ENCODE data around the gene MYF6. TPM values are rescaled to one million over a fixed set of nuclear protein-coding genes. Genes with fewer than 3 reads are reported as not detected.

Gene MYF6
- total RNA-seq, 2 experiments from 2014 or later, result not detected

DNA sequence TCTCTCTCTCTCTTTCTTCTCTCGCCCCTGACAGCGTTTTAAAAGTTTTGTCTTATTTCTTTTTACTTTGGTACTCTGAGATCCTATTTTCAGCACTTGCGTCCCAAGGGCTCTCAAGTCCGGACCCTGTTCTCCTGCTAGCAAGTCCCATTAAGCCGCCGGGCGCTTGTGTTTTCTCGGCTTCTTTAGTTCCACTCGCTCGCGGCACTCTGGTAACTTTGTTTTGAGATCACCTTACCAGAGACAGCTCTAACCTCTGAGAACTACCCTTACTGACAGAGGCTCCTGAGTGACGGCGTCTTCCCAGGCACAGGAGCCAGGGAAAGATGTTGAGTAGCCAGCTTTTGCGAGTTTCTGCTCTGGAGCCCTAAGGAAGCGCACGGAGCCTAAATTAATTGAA is 6.6 kb downstream of the MYF6 start:
- Histone ChIP-seq H4K20me1 (ENCODE audit: insufficient read depth, low read length) (no peaks in the 10 kb centered on the region), H3K4me2 (ENCODE audit: low read length) (no peak overlapping the region), H3K9me2 (ENCODE audit: insufficient read depth, low read length) (no peaks in the 10 kb centered on the region), H3K27ac (ENCODE audit: low read depth, low read length, poor library complexity, severe bottlenecking) (no peak overlapping the region), H3K36me3 (ENCODE audit: insufficient read depth, low read length) (no peaks in the 10 kb centered on the region), H3K4me1 (ENCODE audit: insufficient read depth, low read length, poor library complexity, severe bottlenecking) (no peaks in the 10 kb centered on the region), H3K9me3 (ENCODE audit: low read length) (no peaks in the 10 kb centered on the region), H3K4me3 (ENCODE audit: low read depth, low read length, poor library complexity, severe bottlenecking) (no peak overlapping the region), H2AFZ (ENCODE audit: low read length) (no peak overlapping the region), H3K79me2 (ENCODE audit: insufficient read depth, low read depth, low read length) (no peaks in the 10 kb centered on the region)
- TF ChIP-seq EZH2phosphoT487 (IDR thresholded peaks at IDR 0.05; ENCODE audit: borderline replicate concordance, low read depth, low read length), result no peak
- TF ChIP-seq, protein P1, sequence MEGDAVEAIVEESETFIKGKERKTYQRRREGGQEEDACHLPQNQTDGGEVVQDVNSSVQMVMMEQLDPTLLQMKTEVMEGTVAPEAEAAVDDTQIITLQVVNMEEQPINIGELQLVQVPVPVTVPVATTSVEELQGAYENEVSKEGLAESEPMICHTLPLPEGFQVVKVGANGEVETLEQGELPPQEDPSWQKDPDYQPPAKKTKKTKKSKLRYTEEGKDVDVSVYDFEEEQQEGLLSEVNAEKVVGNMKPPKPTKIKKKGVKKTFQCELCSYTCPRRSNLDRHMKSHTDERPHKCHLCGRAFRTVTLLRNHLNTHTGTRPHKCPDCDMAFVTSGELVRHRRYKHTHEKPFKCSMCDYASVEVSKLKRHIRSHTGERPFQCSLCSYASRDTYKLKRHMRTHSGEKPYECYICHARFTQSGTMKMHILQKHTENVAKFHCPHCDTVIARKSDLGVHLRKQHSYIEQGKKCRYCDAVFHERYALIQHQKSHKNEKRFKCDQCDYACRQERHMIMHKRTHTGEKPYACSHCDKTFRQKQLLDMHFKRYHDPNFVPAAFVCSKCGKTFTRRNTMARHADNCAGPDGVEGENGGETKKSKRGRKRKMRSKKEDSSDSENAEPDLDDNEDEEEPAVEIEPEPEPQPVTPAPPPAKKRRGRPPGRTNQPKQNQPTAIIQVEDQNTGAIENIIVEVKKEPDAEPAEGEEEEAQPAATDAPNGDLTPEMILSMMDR (conservative IDR thresholded peaks at IDR 0.05; ENCODE audit: low read length), result no peak
- no TSS peak for BruUV-seq (replicated peaks)
- POLR2A ChIA-PET, result no interaction called here
- intact Hi-C loops (cut with micrococcal nuclease; ENCODE audit: unreplicated experiment), result no loop called here
- CTCF ChIA-PET (ENCODE audit: unreplicated experiment), result no interaction called here
- no peak for DNase-seq (ENCODE audit: low spot score)

DNA sequence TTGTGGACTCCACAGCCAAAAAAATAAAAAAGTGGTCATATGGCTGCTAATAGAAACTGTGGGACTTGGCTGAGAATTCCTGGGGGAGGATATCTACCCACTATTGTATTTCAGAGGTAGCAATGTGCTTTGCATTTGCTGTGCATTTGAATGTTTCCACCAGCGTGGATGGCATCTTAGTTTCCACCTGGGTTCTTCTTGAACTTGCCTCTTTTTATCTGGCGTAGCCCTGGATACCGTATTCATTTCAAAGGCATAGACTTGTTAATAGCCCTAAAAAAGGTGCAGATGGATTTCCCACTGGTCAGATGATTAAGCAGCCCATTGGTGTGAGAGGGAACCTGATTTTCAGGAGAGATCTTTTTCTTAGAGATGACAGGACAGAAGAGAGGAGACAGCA is 7.4 kb downstream of the MYF6 start:
- no peaks in the 10 kb centered on the region for H3K36me3 ChIP-seq (ENCODE audit: insufficient read depth, low read length)
- no peaks in the 10 kb centered on the region for H3K4me1 ChIP-seq (ENCODE audit: insufficient read depth, low read length, poor library complexity, severe bottlenecking)
- H3K4me2 ChIP-seq (ENCODE audit: low read length), result no peak overlapping the region
- ChIA-PET POLR2A (no interaction called here), CTCF (ENCODE audit: unreplicated experiment) (no interaction called here)
- no peak overlapping the region for H2AFZ ChIP-seq (ENCODE audit: low read length)
- H3K9me2 ChIP-seq (ENCODE audit: insufficient read depth, low read length), result no peaks in the 10 kb centered on the region
- no peaks in the 10 kb centered on the region for H3K9me3 ChIP-seq (ENCODE audit: low read length)
- intact Hi-C loops (cut with micrococcal nuclease; ENCODE audit: unreplicated experiment), result no loop called here
- H3K27ac ChIP-seq (ENCODE audit: low read depth, low read length, poor library complexity, severe bottlenecking), result no peak overlapping the region
- H3K4me3 ChIP-seq (ENCODE audit: low read depth, low read length, poor library complexity, severe bottlenecking), result no peak overlapping the region
- no peak for DNase-seq (ENCODE audit: low spot score)
- H4K20me1 ChIP-seq (ENCODE audit: insufficient read depth, low read length), result no peaks in the 10 kb centered on the region; the same call in 1 of the 2 replicates
- no TSS peak for BruUV-seq (replicated peaks)
- H3K79me2 ChIP-seq (ENCODE audit: insufficient read depth, low read depth, low read length), result no peaks in the 10 kb centered on the region
- TF ChIP-seq EZH2phosphoT487 (IDR thresholded peaks at IDR 0.05; ENCODE audit: borderline replicate concordance, low read depth, low read length), result no peak
- TF ChIP-seq, protein P1 (conservative IDR thresholded peaks at IDR 0.05; ENCODE audit: low read length), result no peak

DNA sequence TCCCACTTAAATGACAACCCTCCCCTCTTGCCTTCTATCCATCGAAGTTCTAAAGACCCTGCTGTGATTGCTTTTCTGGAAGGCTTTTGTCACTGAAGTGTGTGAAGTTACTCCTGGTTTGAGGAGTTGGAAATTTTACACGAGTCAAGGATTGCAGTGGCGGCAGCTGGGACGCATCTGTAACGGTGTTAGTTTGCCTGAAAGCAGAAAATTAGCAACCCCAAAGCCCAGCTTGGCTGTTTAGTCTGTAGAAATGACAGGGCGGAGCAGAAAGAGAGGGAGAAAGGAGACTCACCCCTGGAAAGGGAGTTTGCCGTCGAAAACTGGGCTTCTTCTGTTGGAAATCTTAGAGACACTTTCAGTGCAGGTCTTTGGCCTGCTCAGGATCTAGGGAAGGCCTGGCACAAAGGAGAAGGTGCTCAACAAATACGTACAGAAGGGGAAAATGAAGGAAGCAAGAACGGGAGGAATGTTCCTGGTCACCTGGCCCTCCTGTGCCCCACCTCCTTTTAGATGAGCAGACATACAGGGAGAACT is 8.3 kb downstream of the MYF6 start:
- H3K9me3 ChIP-seq (ENCODE audit: low read length), result no peaks in the 10 kb centered on the region
- H3K36me3 ChIP-seq (ENCODE audit: insufficient read depth, low read length), result no peaks in the 10 kb centered on the region
- no peak overlapping the region for H3K4me3 ChIP-seq (ENCODE audit: low read depth, low read length, poor library complexity, severe bottlenecking)
- no peak overlapping the region for H2AFZ ChIP-seq (ENCODE audit: low read length)
- no peaks in the 10 kb centered on the region for H3K9me2 ChIP-seq (ENCODE audit: insufficient read depth, low read length)
- H3K79me2 ChIP-seq (ENCODE audit: insufficient read depth, low read depth, low read length), result no peaks in the 10 kb centered on the region
- TF ChIP-seq, protein P1 (conservative IDR thresholded peaks at IDR 0.05; ENCODE audit: low read length), result no peak
- no peak for TF ChIP-seq EZH2phosphoT487 (IDR thresholded peaks at IDR 0.05; ENCODE audit: borderline replicate concordance, low read depth, low read length)
- DNase-seq (ENCODE audit: low spot score), result no peak
- ChIA-PET POLR2A (no interaction called here), CTCF (ENCODE audit: unreplicated experiment) (no interaction called here)
- H4K20me1 ChIP-seq (ENCODE audit: insufficient read depth, low read length), result no peaks in the 10 kb centered on the region; the same call in 1 of the 2 replicates
- no peak overlapping the region for H3K4me2 ChIP-seq (ENCODE audit: low read length)
- H3K27ac ChIP-seq (ENCODE audit: low read depth, low read length, poor library complexity, severe bottlenecking), result no peak overlapping the region
- H3K4me1 ChIP-seq (ENCODE audit: insufficient read depth, low read length, poor library complexity, severe bottlenecking), result no peaks in the 10 kb centered on the region
- intact Hi-C loops (cut with micrococcal nuclease; ENCODE audit: unreplicated experiment), result no loop called here
- BruUV-seq (replicated peaks), result no TSS peak

Data from OCI-LY7 (cell line).